GM23338 (cell line): ENCODE measurements around the gene DNAI2. TPM values are rescaled to one million over a fixed set of nuclear protein-coding genes. Genes with fewer than 3 reads are reported as not detected.

Experiments used
- ATAC-seq: fragments of 200-7000 bp; cut with Tn5 transposase; 3 replicates; pipeline ENCODE4 v1.9.1; 2020
- DNase-seq: peaks from one replicate; pipeline ENCODE4 v3.0.0-alpha.2; 2015; ENCODE audit warnings: low spot score
- H2AFZ ChIP-seq: fragments of 200-600 bp; sonication (generic); 2 replicates; pipeline ENCODE4 v1.8.0; 2016; ENCODE audit warnings: antibody characterized with exemption, mild to moderate bottlenecking, moderate library complexity
- H3F3A ChIP-seq: fragments of 200-600 bp; sonication (generic); replicated peaks from 2 replicates; pipeline ENCODE4 v1.8.0; 2017; ENCODE audit warnings: antibody characterized with exemption, mixed run types, low read depth
- H3K27ac ChIP-seq: fragments of 200-600 bp; sonication (generic); 2 replicates; pipeline ENCODE4 v1.6.1; 2016; ENCODE audit warnings: low read depth
- H3K27me3 ChIP-seq: fragments of 200-600 bp; sonication (generic); 2 replicates; pipeline ENCODE4 v1.8.0; 2016; ENCODE audit warnings: mild to moderate bottlenecking, mixed run types, moderate library complexity; ENCODE audit not compliant: insufficient read depth
- H3K36me3 ChIP-seq: fragments of 200-600 bp; sonication (generic); 2 replicates; pipeline ENCODE4 v1.8.0; 2016; ENCODE audit warnings: mild to moderate bottlenecking; ENCODE audit not compliant: insufficient read depth
- H3K4me1 ChIP-seq: fragments of 200-600 bp; sonication (generic); 2 replicates; pipeline ENCODE4 v1.8.0; 2016; ENCODE audit warnings: mild to moderate bottlenecking, moderate library complexity; ENCODE audit not compliant: insufficient read depth
- H3K4me2 ChIP-seq: fragments of 200-600 bp; sonication (generic); 2 replicates; pipeline ENCODE4 v1.7.1; 2017; ENCODE audit warnings: mixed run types
- H3K4me3 ChIP-seq: fragments of 200-600 bp; sonication (generic); 2 replicates; pipeline ENCODE4 v1.6.1; 2016; ENCODE audit warnings: mixed run types
- H3K79me2 ChIP-seq: fragments of 200-600 bp; sonication (generic); replicated peaks from 2 replicates; pipeline ENCODE4 v1.8.0; 2017; ENCODE audit warnings: mild to moderate bottlenecking; ENCODE audit not compliant: insufficient read depth
- H3K9me2 ChIP-seq: fragments of 200-600 bp; sonication (generic); 2 replicates; pipeline ENCODE4 v1.8.0; 2017; ENCODE audit not compliant: insufficient read depth
- H4K20me1 ChIP-seq: fragments of 200-600 bp; sonication (generic); replicated peaks from 2 replicates; pipeline ENCODE4 v1.8.0; 2017; ENCODE audit warnings: mild to moderate bottlenecking; ENCODE audit not compliant: insufficient read depth
- H3K27ac Mint-ChIP-seq: 2 replicates; pipeline ENCODE4 v1.8.0; 2020; ENCODE audit warnings: inconsistent platforms, mild to moderate bottlenecking, moderate library complexity, mixed read lengths
- H3K27me3 Mint-ChIP-seq: 3 replicates; pipeline ENCODE4 v1.8.0; 2022; ENCODE audit warnings: low read depth, mild to moderate bottlenecking, moderate library complexity, mixed read lengths, inconsistent platforms; ENCODE audit not compliant: insufficient read depth, poor library complexity
- H3K36me3 Mint-ChIP-seq: 3 replicates; pipeline ENCODE4 v1.8.0; 2021; ENCODE audit warnings: low read depth, mild to moderate bottlenecking, inconsistent platforms, moderate library complexity, mixed read lengths
- H3K4me1 Mint-ChIP-seq: 3 replicates; pipeline ENCODE4 v1.8.0; 2020; ENCODE audit warnings: mild to moderate bottlenecking, inconsistent platforms, mixed read lengths
- H3K4me3 Mint-ChIP-seq: 3 replicates; pipeline ENCODE4 v1.8.0; 2021; ENCODE audit warnings: moderate library complexity, mild to moderate bottlenecking, inconsistent platforms, mixed read lengths
- H3K9me3 Mint-ChIP-seq: 3 replicates; pipeline ENCODE4 v1.8.0; 2020; ENCODE audit warnings: moderate library complexity, mild to moderate bottlenecking, inconsistent platforms, mixed read lengths
- CREB1 ChIP-seq: fragments of 250-450 bp; sonication (Bioruptor Pico); IDR thresholded peaks from 2 replicates; pipeline ENCODE4 v1.5.0; 2020; ENCODE audit warnings: low read depth, mild to moderate bottlenecking, moderate library complexity
- CTCF ChIP-seq, 2 experiments: fragments of 200-600 bp in 1 of 2; sonication (generic) in 1 of 2; conservative IDR thresholded peaks; 2 replicates each; pipeline versions ENCODE4 v1.5.1 to v1.6.1; 2016 to 2017; ENCODE audit warnings: antibody characterized with exemption in 2 of 2, low read depth in 2 of 2, mild to moderate bottlenecking in 2 of 2, moderate library complexity in 1 of 2
- ETS1 ChIP-seq: IDR thresholded peaks from 2 replicates; pipeline ENCODE4 v1.6.1; 2016; ENCODE audit warnings: antibody characterized with exemption
- EZH2 ChIP-seq: fragments of 200-600 bp; sonication (generic); IDR thresholded peaks from one replicate; pipeline ENCODE4 v1.8.0; 2017; ENCODE audit warnings: antibody characterized with exemption, mild to moderate bottlenecking, low read depth; ENCODE audit not compliant: unreplicated experiment
- EZH2phosphoT487 ChIP-seq: fragments of 200-600 bp; sonication (generic); IDR thresholded peaks from one replicate; pipeline ENCODE4 v1.8.1; 2018; ENCODE audit warnings: antibody characterized with exemption; ENCODE audit not compliant: unreplicated experiment
- JUNB ChIP-seq: IDR thresholded peaks from one replicate; pipeline ENCODE4 v1.6.1; 2016; ENCODE audit warnings: antibody characterized with exemption; ENCODE audit not compliant: unreplicated experiment
- NANOG ChIP-seq: IDR thresholded peaks from 2 replicates; pipeline ENCODE4 v1.6.1; 2016; ENCODE audit warnings: antibody characterized with exemption, borderline replicate concordance
- POLR2AphosphoS5 ChIP-seq: IDR thresholded peaks from 2 replicates; pipeline ENCODE4 v1.6.1; 2016; ENCODE audit warnings: antibody characterized with exemption, low read depth
- REST ChIP-seq: IDR thresholded peaks from one replicate; pipeline ENCODE4 v1.6.1; 2018; ENCODE audit warnings: antibody characterized with exemption; ENCODE audit not compliant: unreplicated experiment
- STAT1 ChIP-seq: IDR thresholded peaks from one replicate; pipeline ENCODE4 v1.6.1; 2016; ENCODE audit warnings: antibody characterized with exemption; ENCODE audit not compliant: unreplicated experiment
- ZNF114 ChIP-seq: fragments of 250-450 bp; sonication (Bioruptor Pico); IDR thresholded peaks from 2 replicates; pipeline ENCODE4 v1.5.0; 2020; ENCODE audit warnings: mild to moderate bottlenecking, moderate library complexity
- ZNF331 ChIP-seq: fragments of 250-450 bp; sonication (Bioruptor Pico); IDR thresholded peaks from 2 replicates; pipeline ENCODE4 v1.5.0; 2020; ENCODE audit warnings: low read depth, mild to moderate bottlenecking, moderate library complexity
- ZNF462 ChIP-seq: fragments of 250-450 bp; sonication (Bioruptor Pico); IDR thresholded peaks from 2 replicates; pipeline ENCODE4 v1.5.0; 2020; ENCODE audit warnings: mild to moderate bottlenecking, moderate library complexity
- polyA plus RNA-seq: library from polyadenylated mRNA; unstranded; fragments of >200 nt; fragmentation: Nextera tagmentation; extraction: Ambion mirVana; gene quantifications from 2 replicates; pipeline ENCODE4 v1.2.1, GENCODE V29; 2016
- total RNA-seq: library from RNA; depleted of rRNA; stranded (reverse); fragments of >200 nt; shearing (Covaris generic); gene quantifications from 2 replicates; pipeline ENCODE4 v1.2.3, GENCODE V29; 2014

The DNAI2 gene
- total and polyA plus RNA-seq, 2 experiments from 2014 or later, result 0.21 TPM; not detected in 1

GRCh38 chr17:74339537-74340195 is 65.6 kb downstream of the DNAI2 start:
- no peak overlapping the region for H3K4me3 ChIP-seq
- H3K27ac ChIP-seq, result no peak overlapping the region
- TF ChIP-seq JUNB (no peak), NANOG (no peak), EZH2 (no peak), ETS1 (no peak), POLR2AphosphoS5 (no peak), REST (no peak), ZNF114 (no peak), CTCF (conservative IDR thresholded peaks at IDR 0.05; ENCODE audit: low read depth in 2 of 2) (no peak), ZNF462 (CRISPR knock-in tag) (no peak), ZNF331 (CRISPR knock-in tag) (no peak), CREB1 (CRISPR knock-in tag) (no peak), STAT1 (no peak), EZH2phosphoT487 (no peak)
- no peak overlapping the region for H3K27ac Mint-ChIP-seq
- ATAC-seq, result no peak
- H3K36me3 ChIP-seq, result no peaks in the 10 kb centered on the region
- H3F3A ChIP-seq, result no peaks in the 10 kb centered on the region
- no peaks in the 10 kb centered on the region for H3K36me3 Mint-ChIP-seq
- DNase-seq, result no peak
- H3K4me2 ChIP-seq, result no peak overlapping the region
- no peak overlapping the region for H3K4me3 Mint-ChIP-seq
- no peaks in the 10 kb centered on the region for H3K4me1 ChIP-seq
- H3K27me3 Mint-ChIP-seq, result peaks cover 4% of the 10 kb centered on the region
- H3K9me2 ChIP-seq, result no peaks in the 10 kb centered on the region
- H2AFZ ChIP-seq, result no peak overlapping the region
- no peaks in the 10 kb centered on the region for H3K79me2 ChIP-seq
- H4K20me1 ChIP-seq, result no peaks in the 10 kb centered on the region
- H3K4me1 Mint-ChIP-seq, result peaks cover 17% of the 10 kb centered on the region
- no peaks in the 10 kb centered on the region; the same call in 2 of the 3 replicates for H3K9me3 Mint-ChIP-seq
- no peaks in the 10 kb centered on the region for H3K27me3 ChIP-seq
